ENCODE measurements around the gene RAET1G.
"Not testable (repeated sequence)": the region's sequence is repeated elsewhere in the genome, so short reads cannot be mapped to it uniquely, and the experiment has no call there.

The RAET1G gene

DNA sequence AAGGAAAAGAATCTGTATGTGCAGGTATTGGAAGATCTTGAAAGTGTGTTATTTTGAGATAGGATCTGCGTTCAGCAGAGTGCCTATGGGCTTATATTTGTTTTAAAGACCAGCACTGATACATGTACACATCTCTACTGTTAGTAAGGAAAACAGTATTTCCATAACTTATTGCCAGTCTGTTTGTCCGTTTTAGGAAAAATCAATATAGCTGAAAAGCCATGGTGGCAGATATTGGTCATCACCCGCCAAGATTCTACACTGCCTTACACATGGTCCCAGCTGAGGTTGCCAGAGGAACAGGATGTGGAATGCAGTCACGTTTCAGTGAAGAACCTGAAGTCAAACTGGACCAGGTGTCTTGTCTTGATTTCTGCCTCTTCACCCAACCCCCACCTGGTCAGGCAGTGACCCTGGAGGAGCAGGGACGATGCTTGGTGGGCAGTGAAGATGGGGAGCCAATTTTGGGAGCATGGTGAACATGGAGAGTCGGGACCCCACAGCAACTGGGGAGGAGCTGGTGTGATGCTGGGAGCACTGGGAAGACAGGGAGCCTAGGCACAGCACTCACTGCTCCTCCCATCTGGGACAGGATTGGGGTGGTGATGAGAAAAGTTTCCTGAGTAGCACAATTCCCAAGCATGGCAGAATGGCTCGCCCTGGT is 32.9 kb upstream of the RAET1G start:
- H2AFZ ChIP-seq (ENCODE audit: low read length); H2BK12ac ChIP-seq (ENCODE audit: low read length); DNase-seq (ENCODE audit: low spot score); H3K4me2 ChIP-seq (ENCODE audit: insufficient read depth, low read length, poor library complexity, severe bottlenecking); H3K4ac ChIP-seq (ENCODE audit: low read length); H2BK15ac ChIP-seq (ENCODE audit: low read length); H3K23ac ChIP-seq (ENCODE audit: low read depth, low read length, poor library complexity); H3K79me1 ChIP-seq (ENCODE audit: low read depth, low read length); H3K27ac ChIP-seq (replicated peaks; ENCODE audit: low read length); H4K91ac ChIP-seq (ENCODE audit: low read depth, low read length, poor library complexity); H3K9ac ChIP-seq (ENCODE audit: low read depth, low read length, poor library complexity); H3K4me1 ChIP-seq (ENCODE audit: control insufficient read depth in 2 of 2, insufficient read depth in 1 of 2, low read depth in 1 of 2, low read length in 2 of 2); H3K14ac ChIP-seq (ENCODE audit: low read length); H3K18ac ChIP-seq (ENCODE audit: low read length); H3K36me3 ChIP-seq (replicated peaks in 1 of 2; ENCODE audit: control insufficient read depth in 2 of 2, insufficient read depth in 2 of 2, low read length in 2 of 2); H4K8ac ChIP-seq (ENCODE audit: low read depth, low read length); H2BK120ac ChIP-seq (ENCODE audit: low read depth, low read length); H2AK5ac ChIP-seq (ENCODE audit: low read depth, low read length); H3K4me3 ChIP-seq (ENCODE audit: low read length in 2 of 2); H3K9me3 ChIP-seq (replicated peaks in 1 of 2; ENCODE audit: control insufficient read depth in 2 of 2, insufficient read depth in 1 of 2, low read depth in 1 of 2, low read length in 2 of 2); H2BK5ac ChIP-seq (ENCODE audit: low read length): not testable (repeated sequence)
- no CpG with 5 or more reads among the region's 7 CpGs for WGBS, 2 donors (ENCODE audit: extremely low coverage in 2 of 2, insufficient read length in 2 of 2, insufficient replicate concordance in 1 of 2)
- peaks cover 6 to 90% (median 64%) of the 10 kb centered on the region in 3 experiments for H3K27me3 ChIP-seq (ENCODE audit: control insufficient read depth in 3 of 3, insufficient read depth in 3 of 3, low read depth in 1 of 3, low read length in 3 of 3)

DNA sequence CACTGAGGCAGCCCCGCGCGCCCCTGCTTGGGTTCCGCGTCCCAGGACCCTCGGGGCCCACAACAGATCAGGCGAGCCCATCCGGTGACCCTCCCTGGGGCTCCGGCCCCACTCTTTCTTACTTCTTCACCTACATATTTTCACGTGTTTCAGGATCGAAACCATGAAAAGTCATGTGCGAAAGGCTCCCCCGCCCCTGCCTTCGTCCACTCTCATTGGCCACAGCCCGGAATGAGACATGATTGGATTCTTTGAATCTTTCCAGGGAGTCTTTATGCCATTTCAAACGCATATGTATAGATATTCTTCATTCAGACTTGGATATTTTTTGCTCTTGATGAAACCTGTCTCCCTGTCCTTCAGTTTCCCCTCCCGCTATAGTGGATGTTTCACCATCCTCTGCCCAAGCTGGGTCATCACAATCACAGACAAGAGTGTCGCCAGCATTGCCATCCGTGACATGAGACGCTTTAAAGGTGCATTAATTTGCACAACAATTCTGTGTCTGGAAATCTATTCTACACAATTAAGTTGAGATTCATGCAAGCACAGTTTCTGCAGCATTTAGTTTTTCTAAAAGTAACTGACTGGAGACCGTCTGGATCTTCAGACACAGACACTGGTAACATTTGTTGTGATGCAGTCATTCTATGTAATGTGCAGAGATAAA is 32.2 kb upstream of the RAET1G start:
- H3K4me3 ChIP-seq (ENCODE audit: low read length in 2 of 2); H2BK12ac ChIP-seq (ENCODE audit: low read length); H3K27ac ChIP-seq (replicated peaks; ENCODE audit: low read length); H4K8ac ChIP-seq (ENCODE audit: low read depth, low read length); H3K23ac ChIP-seq (ENCODE audit: low read depth, low read length, poor library complexity); H2AFZ ChIP-seq (ENCODE audit: low read length); H3K4ac ChIP-seq (ENCODE audit: low read length); H3K9ac ChIP-seq (ENCODE audit: low read depth, low read length, poor library complexity); DNase-seq (ENCODE audit: low spot score); H2BK120ac ChIP-seq (ENCODE audit: low read depth, low read length); H2BK5ac ChIP-seq (ENCODE audit: low read length); H2AK5ac ChIP-seq (ENCODE audit: low read depth, low read length); H3K4me2 ChIP-seq (ENCODE audit: insufficient read depth, low read length, poor library complexity, severe bottlenecking); H3K36me3 ChIP-seq (replicated peaks in 1 of 2; ENCODE audit: control insufficient read depth in 2 of 2, insufficient read depth in 2 of 2, low read length in 2 of 2); H3K79me1 ChIP-seq (ENCODE audit: low read depth, low read length); H3K4me1 ChIP-seq (ENCODE audit: control insufficient read depth in 2 of 2, insufficient read depth in 1 of 2, low read depth in 1 of 2, low read length in 2 of 2); H2BK15ac ChIP-seq (ENCODE audit: low read length); H3K9me3 ChIP-seq (replicated peaks in 1 of 2; ENCODE audit: control insufficient read depth in 2 of 2, insufficient read depth in 1 of 2, low read depth in 1 of 2, low read length in 2 of 2); H4K91ac ChIP-seq (ENCODE audit: low read depth, low read length, poor library complexity); H3K14ac ChIP-seq (ENCODE audit: low read length); H3K18ac ChIP-seq (ENCODE audit: low read length): not testable (repeated sequence)
- no CpG with 5 or more reads among the region's 21 CpGs for WGBS, 2 donors (ENCODE audit: extremely low coverage in 2 of 2, insufficient read length in 2 of 2, insufficient replicate concordance in 1 of 2)
- H3K27me3 ChIP-seq (ENCODE audit: control insufficient read depth in 3 of 3, insufficient read depth in 3 of 3, low read depth in 1 of 3, low read length in 3 of 3), result peaks cover 6 to 90% (median 63%) of the 10 kb centered on the region in 3 experiments

DNA sequence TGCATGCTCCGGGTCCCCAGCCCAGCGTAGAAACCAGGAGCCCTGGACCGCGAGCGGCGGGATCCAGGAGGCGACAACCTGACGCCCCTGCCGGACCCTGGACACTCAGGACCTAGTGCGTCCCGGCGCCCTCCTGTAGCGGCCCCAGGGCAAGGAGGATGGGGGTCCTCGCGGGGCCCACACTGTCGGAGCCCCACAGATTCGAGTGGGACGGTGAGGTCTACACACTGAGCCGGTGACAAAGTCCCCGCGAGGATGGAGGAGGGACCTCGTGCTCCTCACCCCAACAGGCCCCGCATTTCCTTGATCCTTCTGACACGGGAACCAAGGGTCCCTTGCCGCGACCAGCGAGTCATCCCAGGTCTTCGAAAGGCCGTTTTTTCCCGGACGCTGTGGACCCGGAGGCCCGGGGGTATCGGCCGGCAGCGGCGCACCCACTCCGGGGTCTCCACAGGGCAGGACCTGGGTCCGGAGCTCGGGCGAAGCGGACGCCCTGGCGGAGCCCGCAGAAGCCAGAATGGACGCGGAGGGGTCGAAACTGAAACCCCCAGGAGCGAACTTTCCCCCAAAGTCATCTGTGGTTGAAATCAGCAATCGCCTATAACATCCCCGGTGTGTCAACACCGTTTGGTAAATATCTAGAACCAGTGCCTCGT is 31.5 kb upstream of the RAET1G start:
- H2AFZ ChIP-seq (ENCODE audit: low read length); H3K23ac ChIP-seq (ENCODE audit: low read depth, low read length, poor library complexity); H4K91ac ChIP-seq (ENCODE audit: low read depth, low read length, poor library complexity); H3K14ac ChIP-seq (ENCODE audit: low read length); H3K4me2 ChIP-seq (ENCODE audit: insufficient read depth, low read length, poor library complexity, severe bottlenecking); H2BK120ac ChIP-seq (ENCODE audit: low read depth, low read length); H2BK15ac ChIP-seq (ENCODE audit: low read length); H3K9ac ChIP-seq (ENCODE audit: low read depth, low read length, poor library complexity); H3K36me3 ChIP-seq (replicated peaks in 1 of 2; ENCODE audit: control insufficient read depth in 2 of 2, insufficient read depth in 2 of 2, low read length in 2 of 2); H3K4me3 ChIP-seq (ENCODE audit: low read length in 2 of 2); H3K27ac ChIP-seq (replicated peaks; ENCODE audit: low read length); H3K79me1 ChIP-seq (ENCODE audit: low read depth, low read length); H3K4ac ChIP-seq (ENCODE audit: low read length); H4K8ac ChIP-seq (ENCODE audit: low read depth, low read length); H3K9me3 ChIP-seq (replicated peaks in 1 of 2; ENCODE audit: control insufficient read depth in 2 of 2, insufficient read depth in 1 of 2, low read depth in 1 of 2, low read length in 2 of 2); H2BK12ac ChIP-seq (ENCODE audit: low read length); H3K18ac ChIP-seq (ENCODE audit: low read length); H3K4me1 ChIP-seq (ENCODE audit: control insufficient read depth in 2 of 2, insufficient read depth in 1 of 2, low read depth in 1 of 2, low read length in 2 of 2); H2BK5ac ChIP-seq (ENCODE audit: low read length); H2AK5ac ChIP-seq (ENCODE audit: low read depth, low read length); DNase-seq (ENCODE audit: low spot score): not testable (repeated sequence)
- no CpG with 5 or more reads among the region's 53 CpGs for WGBS, 2 donors (ENCODE audit: extremely low coverage in 2 of 2, insufficient read length in 2 of 2, insufficient replicate concordance in 1 of 2)
- H3K27me3 ChIP-seq (ENCODE audit: control insufficient read depth in 3 of 3, insufficient read depth in 3 of 3, low read depth in 1 of 3, low read length in 3 of 3), result peaks cover 6 to 90% (median 63%) of the 10 kb centered on the region in 3 experiments

DNA sequence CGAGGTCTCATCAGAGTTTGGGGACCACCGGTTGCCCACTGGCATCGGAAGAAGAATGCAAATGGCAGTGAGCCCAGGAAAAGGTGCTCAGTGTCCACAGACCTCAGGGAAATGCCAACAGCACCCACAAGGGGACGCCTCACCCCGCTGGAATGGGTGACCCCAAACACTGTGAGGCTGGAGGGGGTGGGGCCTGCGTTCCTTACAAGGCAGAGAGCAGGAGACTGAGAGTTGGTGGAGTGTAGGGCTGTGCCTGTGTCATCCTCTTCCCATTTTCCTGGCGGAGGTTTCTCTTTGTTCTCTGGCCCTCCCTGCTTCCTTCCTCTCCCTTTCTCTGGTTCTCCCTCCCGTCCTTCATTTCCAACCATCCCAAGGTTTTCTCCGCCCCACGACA is 31.0 kb upstream of the RAET1G start:
- H2BK12ac ChIP-seq (ENCODE audit: low read length); H4K91ac ChIP-seq (ENCODE audit: low read depth, low read length, poor library complexity): not testable (repeated sequence)

More for the DNA sequence above, 31.0 kb upstream of the RAET1G start:
- DNase-seq (ENCODE audit: low spot score); H4K8ac ChIP-seq (ENCODE audit: low read depth, low read length); H3K4me1 ChIP-seq (ENCODE audit: control insufficient read depth in 2 of 2, insufficient read depth in 1 of 2, low read depth in 1 of 2, low read length in 2 of 2); H2BK5ac ChIP-seq (ENCODE audit: low read length); H3K9ac ChIP-seq (ENCODE audit: low read depth, low read length, poor library complexity); H2AFZ ChIP-seq (ENCODE audit: low read length); H3K14ac ChIP-seq (ENCODE audit: low read length); H3K4me3 ChIP-seq (ENCODE audit: low read length in 2 of 2); H3K27ac ChIP-seq (replicated peaks; ENCODE audit: low read length); H2AK5ac ChIP-seq (ENCODE audit: low read depth, low read length); H2BK15ac ChIP-seq (ENCODE audit: low read length); H3K79me1 ChIP-seq (ENCODE audit: low read depth, low read length); H3K36me3 ChIP-seq (replicated peaks in 1 of 2; ENCODE audit: control insufficient read depth in 2 of 2, insufficient read depth in 2 of 2, low read length in 2 of 2); H3K4me2 ChIP-seq (ENCODE audit: insufficient read depth, low read length, poor library complexity, severe bottlenecking); H3K4ac ChIP-seq (ENCODE audit: low read length); H3K23ac ChIP-seq (ENCODE audit: low read depth, low read length, poor library complexity); H3K18ac ChIP-seq (ENCODE audit: low read length); H2BK120ac ChIP-seq (ENCODE audit: low read depth, low read length); H3K9me3 ChIP-seq (replicated peaks in 1 of 2; ENCODE audit: control insufficient read depth in 2 of 2, insufficient read depth in 1 of 2, low read depth in 1 of 2, low read length in 2 of 2): not testable (repeated sequence)
- H3K27me3 ChIP-seq (ENCODE audit: control insufficient read depth in 3 of 3, insufficient read depth in 3 of 3, low read depth in 1 of 3, low read length in 3 of 3), result peaks cover 6 to 90% (median 58%) of the 10 kb centered on the region in 3 experiments
- WGBS, 2 donors (ENCODE audit: extremely low coverage in 2 of 2, insufficient read length in 2 of 2, insufficient replicate concordance in 1 of 2), result no CpG with 5 or more reads among the region's 10 CpGs
